ENCODE data around the gene CLNK.
"Not testable (repeated sequence)": the region's sequence is repeated elsewhere in the genome, so short reads cannot be mapped to it uniquely, and the experiment has no call there.

The CLNK gene

GRCh38 chr4:10620935-10621488 is 63.6 kb downstream of the CLNK start:
- Histone ChIP-seq H3K9me3 (ENCODE audit: control insufficient read depth, low read length) (no peaks in the 10 kb centered on the region), H3K4me1 (ENCODE audit: control insufficient read depth, insufficient read depth, low read length) (no peaks in the 10 kb centered on the region), H3K27me3 (ENCODE audit: control insufficient read depth, insufficient read depth, low read length, poor library complexity, severe bottlenecking) (no peaks in the 10 kb centered on the region), H3K4me3 (ENCODE audit: insufficient read depth, low read depth, low read length) (no peak overlapping the region), H3K27ac (ENCODE audit: insufficient read depth, low read depth, low read length, poor library complexity, severe bottlenecking) (no peak overlapping the region), H3K36me3 (ENCODE audit: control insufficient read depth, insufficient read depth, low read length) (no peaks in the 10 kb centered on the region)
- 83 to 86% methylated on average over 13 of the region's 13 CpGs for WGBS, 2 experiments

- H3K27me3 ChIP-seq (ENCODE audit: control insufficient read depth, insufficient read depth, low read length, poor library complexity, severe bottlenecking) = no peaks in the 10 kb centered on the region
- no peak overlapping the region for H3K27ac ChIP-seq (ENCODE audit: insufficient read depth, low read depth, low read length, poor library complexity, severe bottlenecking)
- no peaks in the 10 kb centered on the region for H3K36me3 ChIP-seq (ENCODE audit: control insufficient read depth, insufficient read depth, low read length)
- 92% methylated on average over 11 of the region's 11 CpGs for WGBS, 2 experiments
- H3K4me1 ChIP-seq (ENCODE audit: control insufficient read depth, insufficient read depth, low read length) = no peaks in the 10 kb centered on the region
- no peaks in the 10 kb centered on the region for H3K9me3 ChIP-seq (ENCODE audit: control insufficient read depth, low read length)
- H3K4me3 ChIP-seq (ENCODE audit: insufficient read depth, low read depth, low read length) = no peak overlapping the region
These were observed 64.7 kb downstream of the CLNK start for GRCh38 chr4:10619855-10620254.

- 90 to 91% methylated on average over 6 of the region's 6 CpGs for WGBS, 2 experiments
These were observed 65.3 kb downstream of the CLNK start for GRCh38 chr4:10619220-10619619.

GRCh38 chr4:10614926-10615325 is 69.6 kb downstream of the CLNK start:
- H3K9me3 ChIP-seq (ENCODE audit: control insufficient read depth, low read length); H3K27me3 ChIP-seq (ENCODE audit: control insufficient read depth, insufficient read depth, low read length, poor library complexity, severe bottlenecking); H3K27ac ChIP-seq (ENCODE audit: insufficient read depth, low read depth, low read length, poor library complexity, severe bottlenecking); H3K4me1 ChIP-seq (ENCODE audit: control insufficient read depth, insufficient read depth, low read length); H3K36me3 ChIP-seq (ENCODE audit: control insufficient read depth, insufficient read depth, low read length); H3K4me3 ChIP-seq (ENCODE audit: insufficient read depth, low read depth, low read length): not testable (repeated sequence)
- 88 to 90% methylated on average over 8 of the region's 8 CpGs for WGBS, 2 experiments

More at GRCh38 chr4:10619220-10619619, 65.3 kb downstream of the CLNK start:
- H3K4me3 ChIP-seq (ENCODE audit: insufficient read depth, low read depth, low read length) = no peak overlapping the region
- H3K4me1 ChIP-seq (ENCODE audit: control insufficient read depth, insufficient read depth, low read length) = no peaks in the 10 kb centered on the region
- H3K9me3 ChIP-seq (ENCODE audit: control insufficient read depth, low read length) = no peaks in the 10 kb centered on the region
- H3K27me3 ChIP-seq (ENCODE audit: control insufficient read depth, insufficient read depth, low read length, poor library complexity, severe bottlenecking) = no peaks in the 10 kb centered on the region
- H3K36me3 ChIP-seq (ENCODE audit: control insufficient read depth, insufficient read depth, low read length) = no peaks in the 10 kb centered on the region
- no peak overlapping the region for H3K27ac ChIP-seq (ENCODE audit: insufficient read depth, low read depth, low read length, poor library complexity, severe bottlenecking)

GRCh38 chr4:10613926-10614478 is 70.6 kb downstream of the CLNK start:
- no peaks in the 10 kb centered on the region for H3K4me1 ChIP-seq (ENCODE audit: control insufficient read depth, insufficient read depth, low read length)
- H3K27me3 ChIP-seq (ENCODE audit: control insufficient read depth, insufficient read depth, low read length, poor library complexity, severe bottlenecking) = no peaks in the 10 kb centered on the region
- WGBS, 2 experiments = 90 to 98% methylated on average over 4 of the region's 5 CpGs
- no peaks in the 10 kb centered on the region for H3K9me3 ChIP-seq (ENCODE audit: control insufficient read depth, low read length)
- H3K27ac ChIP-seq (ENCODE audit: insufficient read depth, low read depth, low read length, poor library complexity, severe bottlenecking) = no peak overlapping the region
- no peak overlapping the region for H3K4me3 ChIP-seq (ENCODE audit: insufficient read depth, low read depth, low read length)
- no peaks in the 10 kb centered on the region for H3K36me3 ChIP-seq (ENCODE audit: control insufficient read depth, insufficient read depth, low read length)

- H3K36me3 ChIP-seq (ENCODE audit: control insufficient read depth, insufficient read depth, low read length) = no peaks in the 10 kb centered on the region
- H3K4me3 ChIP-seq (ENCODE audit: insufficient read depth, low read depth, low read length) = no peak overlapping the region
- no peaks in the 10 kb centered on the region for H3K4me1 ChIP-seq (ENCODE audit: control insufficient read depth, insufficient read depth, low read length)
- H3K27me3 ChIP-seq (ENCODE audit: control insufficient read depth, insufficient read depth, low read length, poor library complexity, severe bottlenecking) = no peaks in the 10 kb centered on the region
- H3K27ac ChIP-seq (ENCODE audit: insufficient read depth, low read depth, low read length, poor library complexity, severe bottlenecking) = no peak overlapping the region
- H3K9me3 ChIP-seq (ENCODE audit: control insufficient read depth, low read length) = no peaks in the 10 kb centered on the region
- 88 to 100% methylated on average over 2 of the region's 2 CpGs for WGBS, 2 experiments
These were observed 72.1 kb downstream of the CLNK start for GRCh38 chr4:10612476-10612875.

GRCh38 chr4:10611673-10612072 is 72.9 kb downstream of the CLNK start:
- Histone ChIP-seq H3K27me3 (ENCODE audit: control insufficient read depth, insufficient read depth, low read length, poor library complexity, severe bottlenecking) (no peaks in the 10 kb centered on the region), H3K36me3 (ENCODE audit: control insufficient read depth, insufficient read depth, low read length) (no peaks in the 10 kb centered on the region), H3K4me3 (ENCODE audit: insufficient read depth, low read depth, low read length) (no peak overlapping the region), H3K27ac (ENCODE audit: insufficient read depth, low read depth, low read length, poor library complexity, severe bottlenecking) (no peak overlapping the region), H3K4me1 (ENCODE audit: control insufficient read depth, insufficient read depth, low read length) (no peaks in the 10 kb centered on the region), H3K9me3 (ENCODE audit: control insufficient read depth, low read length) (no peaks in the 10 kb centered on the region)
- 74 to 78% methylated on average over 3 of the region's 3 CpGs for WGBS, 2 experiments

GRCh38 chr4:10608501-10609219 is 75.9 kb downstream of the CLNK start:
- Histone ChIP-seq H3K36me3 (ENCODE audit: control insufficient read depth, insufficient read depth, low read length) (no peaks in the 10 kb centered on the region), H3K4me3 (ENCODE audit: insufficient read depth, low read depth, low read length) (no peak overlapping the region), H3K4me1 (ENCODE audit: control insufficient read depth, insufficient read depth, low read length) (no peaks in the 10 kb centered on the region), H3K27ac (ENCODE audit: insufficient read depth, low read depth, low read length, poor library complexity, severe bottlenecking) (no peak overlapping the region), H3K27me3 (ENCODE audit: control insufficient read depth, insufficient read depth, low read length, poor library complexity, severe bottlenecking) (no peaks in the 10 kb centered on the region), H3K9me3 (ENCODE audit: control insufficient read depth, low read length) (no peaks in the 10 kb centered on the region)
- WGBS, 2 experiments = 91 to 95% methylated on average over 10 of the region's 10 CpGs

- no peak overlapping the region for H3K4me3 ChIP-seq (ENCODE audit: insufficient read depth, low read depth, low read length)
- no peak overlapping the region for H3K27ac ChIP-seq (ENCODE audit: insufficient read depth, low read depth, low read length, poor library complexity, severe bottlenecking)
- 89 to 90% methylated on average over 3 of the region's 3 CpGs for WGBS, 2 experiments
These were observed 77.4 kb downstream of the CLNK start for GRCh38 chr4:10607206-10607605.

GRCh38 chr4:10606483-10607155 is 77.9 kb downstream of the CLNK start:
- Histone ChIP-seq H3K27me3 (ENCODE audit: control insufficient read depth, insufficient read depth, low read length, poor library complexity, severe bottlenecking) (no peaks in the 10 kb centered on the region), H3K27ac (ENCODE audit: insufficient read depth, low read depth, low read length, poor library complexity, severe bottlenecking) (no peak overlapping the region)

More at GRCh38 chr4:10607206-10607605, 77.4 kb downstream of the CLNK start:
- Histone ChIP-seq H3K36me3 (ENCODE audit: control insufficient read depth, insufficient read depth, low read length) (no peaks in the 10 kb centered on the region), H3K9me3 (ENCODE audit: control insufficient read depth, low read length) (no peaks in the 10 kb centered on the region), H3K4me1 (ENCODE audit: control insufficient read depth, insufficient read depth, low read length) (no peaks in the 10 kb centered on the region), H3K27me3 (ENCODE audit: control insufficient read depth, insufficient read depth, low read length, poor library complexity, severe bottlenecking) (no peaks in the 10 kb centered on the region)

More at GRCh38 chr4:10606483-10607155, 77.9 kb downstream of the CLNK start:
- no peaks in the 10 kb centered on the region for H3K36me3 ChIP-seq (ENCODE audit: control insufficient read depth, insufficient read depth, low read length)
- 75% methylated on average over 4 of the region's 5 CpGs for WGBS, 2 experiments
- H3K4me1 ChIP-seq (ENCODE audit: control insufficient read depth, insufficient read depth, low read length) = no peaks in the 10 kb centered on the region
- no peak overlapping the region for H3K4me3 ChIP-seq (ENCODE audit: insufficient read depth, low read depth, low read length)
- H3K9me3 ChIP-seq (ENCODE audit: control insufficient read depth, low read length) = no peaks in the 10 kb centered on the region
